H1 (cell line): ENCODE results near the gene MYOCD. TPM values are rescaled to one million over a fixed set of nuclear protein-coding genes. Genes with fewer than 3 reads are reported as not detected.

ENCODE experiments used
- CTCF ChIA-PET: fragments of 300-600 bp; sonication (Branson Sonifier 250); formaldehyde crosslinking; loops from one replicate; lab custom pipeline; 2021; ENCODE audit not compliant: partially characterized antibody; lab: Charles Lee
- POLR2A ChIA-PET: fragments of 300-600 bp; sonication (Branson Sonifier 250); formaldehyde crosslinking; loops from one replicate; lab custom pipeline; 2021; ENCODE audit warnings: inconsistent platforms; ENCODE audit not compliant: partially characterized antibody; lab: Charles Lee
- DNase-seq, 2 experiments: peaks; one replicate each; pipeline versions ENCODE4 v3.0.0 to v3.0.0-alpha.2; 2010 to 2022; ENCODE audit warnings: low spot score in 2 of 2, low read depth in 1 of 2, mixed read lengths in 1 of 2
- FAIRE-seq: peaks from 2 replicates; lab custom pipeline; 2011; peaks lifted over from hg19 to GRCh38; lab: Jason Lieb, UNC
- H2AFZ ChIP-seq: 2 replicates; pipeline ENCODE4 v1.8.1; 2012; ENCODE audit warnings: low read length, inconsistent platforms
- H2AK5ac ChIP-seq: 2 replicates; pipeline ENCODE4 v1.6.1; 2013; ENCODE audit warnings: low read depth, low read length
- H2BK120ac ChIP-seq: replicated peaks from 2 replicates; pipeline ENCODE3; 2013; ENCODE audit warnings: low read depth, low read length, inconsistent platforms
- H2BK12ac ChIP-seq: 2 replicates; pipeline ENCODE4 v1.6.1; 2013; ENCODE audit warnings: low read depth, low read length
- H2BK15ac ChIP-seq: 2 replicates; pipeline ENCODE4 v1.6.1; 2013; ENCODE audit warnings: low read length
- H2BK20ac ChIP-seq: 2 replicates; pipeline ENCODE4 v1.6.1; 2013; ENCODE audit warnings: low read length
- H2BK5ac ChIP-seq: 2 replicates; pipeline ENCODE4 v1.6.1; 2013; ENCODE audit warnings: low read depth, low read length
- H3K14ac ChIP-seq: 2 replicates; pipeline ENCODE4 v1.6.1; 2013; ENCODE audit warnings: inconsistent platforms; ENCODE audit not compliant: insufficient read length
- H3K18ac ChIP-seq: 2 replicates; pipeline ENCODE4 v1.6.1; 2013; ENCODE audit warnings: low read length; ENCODE audit errors: extremely low read depth
- H3K23ac ChIP-seq: 2 replicates; pipeline ENCODE4 v1.6.1; 2013; ENCODE audit warnings: inconsistent platforms; ENCODE audit not compliant: insufficient read length
- H3K23me2 ChIP-seq: 2 replicates; pipeline ENCODE4 v1.6.1; 2013; ENCODE audit warnings: low read depth, low read length
- H3K27ac ChIP-seq: 2 replicates; pipeline ENCODE4 v1.6.1; 2011; ENCODE audit warnings: low read depth, low read length, inconsistent platforms
- H3K27me3 ChIP-seq, 4 experiments: replicated peaks in 1 of 4; 1 replicate in 1 of 4; 2 replicates in 3 of 4; pipeline versions ENCODE4 v1.6.1 to v1.8.1; 2011 to 2013; ENCODE audit warnings: low read length in 3 of 4, mild to moderate bottlenecking in 3 of 4, inconsistent platforms in 2 of 4, mixed read lengths in 2 of 4, moderate library complexity in 1 of 4; ENCODE audit not compliant: control insufficient read depth in 3 of 4, insufficient read depth in 3 of 4; ENCODE audit errors: extremely low read depth in 1 of 4
- H3K36me3 ChIP-seq, 4 experiments: 2 replicates each; pipeline versions ENCODE4 v1.6.1 to v1.8.1; 2011 to 2013; ENCODE audit warnings: mild to moderate bottlenecking in 4 of 4, low read length in 3 of 4, moderate library complexity in 2 of 4, control low read depth in 1 of 4, inconsistent platforms in 1 of 4; ENCODE audit not compliant: insufficient read depth in 4 of 4, control insufficient read depth in 2 of 4
- H3K4ac ChIP-seq: replicated peaks from 2 replicates; pipeline ENCODE3; 2013; ENCODE audit warnings: low read length, low read depth, mixed read lengths, inconsistent platforms; ENCODE audit not compliant: insufficient read length
- H3K4me1 ChIP-seq, 4 experiments: replicated peaks in 1 of 4; 1 replicate in 1 of 4; 2 replicates in 3 of 4; pipeline versions ENCODE4 v1.6.1 to v1.8.1; 2011 to 2013; ENCODE audit warnings: low read length in 3 of 4, inconsistent platforms in 2 of 4, mixed read lengths in 1 of 4; ENCODE audit not compliant: insufficient read depth in 4 of 4, control insufficient read depth in 3 of 4
- H3K4me2 ChIP-seq, 2 experiments: 2 replicates each; pipeline versions ENCODE4 v1.6.1 to v1.8.1; 2011 to 2013; ENCODE audit warnings: low read depth in 2 of 2, low read length in 2 of 2, control low read depth in 1 of 2, inconsistent platforms in 1 of 2, mild to moderate bottlenecking in 1 of 2; ENCODE audit not compliant: insufficient read depth in 1 of 2
- H3K4me3 ChIP-seq, 4 experiments: fragments of 200-600, 300-600 bp in 1 of 4; sonication (generic), shearing (Covaris generic), sonication (Bioruptor Twin) in 1 of 4; 2 replicates each; pipeline versions ENCODE4 v1.5.1 to v1.8.1; 2011 to 2016; ENCODE audit warnings: low read length in 4 of 4, low read depth in 3 of 4, control low read depth in 2 of 4, inconsistent platforms in 2 of 4, mild to moderate bottlenecking in 2 of 4, mixed read lengths in 1 of 4, moderate library complexity in 1 of 4; ENCODE audit not compliant: insufficient read depth in 2 of 4; ENCODE audit errors: extremely low read depth in 1 of 4
- H3K56ac ChIP-seq: replicated peaks from 2 replicates; pipeline ENCODE3; 2013; ENCODE audit warnings: low read depth, mild to moderate bottlenecking, mixed read lengths, low read length, inconsistent platforms; ENCODE audit not compliant: insufficient read length
- H3K79me1 ChIP-seq: 2 replicates; pipeline ENCODE4 v1.6.1; 2013; ENCODE audit warnings: low read depth, low read length, control low read depth
- H3K79me2 ChIP-seq, 2 experiments: 2 replicates each; pipeline versions ENCODE4 v1.6.1 to v1.8.1; 2012 to 2013; ENCODE audit warnings: low read length in 2 of 2, mild to moderate bottlenecking in 2 of 2, inconsistent platforms in 1 of 2; ENCODE audit not compliant: insufficient read depth in 2 of 2, control insufficient read depth in 1 of 2
- H3K9ac ChIP-seq, 4 experiments: replicated peaks in 1 of 4; 1 replicate in 1 of 4; 2 replicates in 3 of 4; pipeline versions ENCODE4 v1.6.1 to v1.8.1; 2011 to 2013; ENCODE audit warnings: low read depth in 3 of 4, low read length in 3 of 4, control low read depth in 2 of 4, mild to moderate bottlenecking in 2 of 4, moderate library complexity in 2 of 4, inconsistent platforms in 1 of 4; ENCODE audit errors: extremely low read depth in 1 of 4
- H3K9me3 ChIP-seq, 2 experiments: 2 replicates each; pipeline versions ENCODE4 v1.6.1 to v1.8.1; 2012 to 2013; ENCODE audit warnings: mild to moderate bottlenecking in 2 of 2, moderate library complexity in 2 of 2, control low read depth in 1 of 2, inconsistent platforms in 1 of 2, low read depth in 1 of 2, low read length in 1 of 2, mixed read lengths in 1 of 2; ENCODE audit not compliant: insufficient read depth in 2 of 2
- H4K20me1 ChIP-seq, 2 experiments: replicated peaks in 1 of 2; 2 replicates each; pipeline versions ENCODE3 to v1.8.1; 2011 to 2013; ENCODE audit warnings: inconsistent platforms in 2 of 2, low read length in 2 of 2, mild to moderate bottlenecking in 1 of 2; ENCODE audit not compliant: insufficient read depth in 2 of 2, control insufficient read depth in 1 of 2
- H4K5ac ChIP-seq: 2 replicates; pipeline ENCODE4 v1.6.1; 2013; ENCODE audit warnings: low read length, low read depth, mixed read lengths, inconsistent platforms; ENCODE audit not compliant: insufficient read length
- H4K8ac ChIP-seq: 2 replicates; pipeline ENCODE4 v1.8.0; 2013; ENCODE audit warnings: mild to moderate bottlenecking, moderate library complexity, low read length, inconsistent platforms; ENCODE audit not compliant: insufficient read depth; ENCODE audit errors: extremely low read depth
- H4K91ac ChIP-seq: replicated peaks from 2 replicates; pipeline ENCODE3; 2013; ENCODE audit warnings: low read length, mixed read lengths, inconsistent platforms; ENCODE audit not compliant: insufficient read length
- ATF3 ChIP-seq: IDR thresholded peaks from 2 replicates; pipeline ENCODE4 v1.6.1; 2011; ENCODE audit warnings: low read depth, mild to moderate bottlenecking, low read length; ENCODE audit not compliant: insufficient read depth
- BCL11A ChIP-seq, 2 experiments: IDR thresholded peaks; one replicate each; pipeline ENCODE4 v1.6.1; 2011; ENCODE audit warnings: low read depth in 2 of 2, low read length in 2 of 2, mild to moderate bottlenecking in 2 of 2
- CEBPB ChIP-seq: IDR thresholded peaks from 2 replicates; pipeline ENCODE4 v1.6.1; 2012; ENCODE audit warnings: low read depth, low read length
- CREB1 ChIP-seq: IDR thresholded peaks from 2 replicates; pipeline ENCODE4 v1.6.1; 2012; ENCODE audit warnings: inconsistent platforms
- EP300 ChIP-seq, 2 experiments: IDR thresholded peaks; 1 replicate in 1 of 2; 2 replicates in 1 of 2; pipeline ENCODE4 v1.6.1; 2011 to 2012; ENCODE audit warnings: low read depth in 2 of 2, low read length in 2 of 2, mild to moderate bottlenecking in 2 of 2, borderline replicate concordance in 1 of 2, inconsistent platforms in 1 of 2, moderate library complexity in 1 of 2
- GABPA ChIP-seq: IDR thresholded peaks from 2 replicates; pipeline ENCODE4 v1.6.1; 2011; ENCODE audit warnings: mild to moderate bottlenecking, low read length, moderate library complexity, borderline replicate concordance; ENCODE audit not compliant: insufficient read depth
- HDAC2 ChIP-seq, 2 experiments: fragments of 300-600 bp in 1 of 2; sonication (generic) in 1 of 2; IDR thresholded peaks; 2 replicates each; pipeline ENCODE4 v1.6.1; 2011 to 2012; ENCODE audit warnings: low read depth in 2 of 2, low read length in 2 of 2, mild to moderate bottlenecking in 2 of 2, moderate library complexity in 2 of 2, borderline replicate concordance in 1 of 2, inconsistent platforms in 1 of 2
- PHF8 ChIP-seq: fragments of 200-600 bp; sonication (generic); conservative IDR thresholded peaks from 2 replicates; pipeline ENCODE4 v1.7.1; 2012; ENCODE audit warnings: low read depth, mild to moderate bottlenecking, inconsistent platforms, low read length, moderate library complexity
- RFX5 ChIP-seq: IDR thresholded peaks from 2 replicates; pipeline ENCODE4 v1.6.1; 2011; ENCODE audit warnings: low read depth, low read length, improper control_type of control experiment, borderline replicate concordance
- SIN3A ChIP-seq, 2 experiments: IDR thresholded peaks in 1 of 2; conservative IDR thresholded peaks in 1 of 2; 2 replicates each; pipeline ENCODE4 v1.6.1; 2011 to 2012; ENCODE audit warnings: low read length in 2 of 2, improper control_type of control experiment in 1 of 2, low read depth in 1 of 2, mild to moderate bottlenecking in 1 of 2
- TAF7 ChIP-seq: optimal IDR thresholded peaks from 2 replicates; pipeline ENCODE3; 2011; ENCODE audit warnings: low read depth, mild to moderate bottlenecking, inconsistent platforms, low read length, moderate library complexity, borderline replicate concordance
- USF2 ChIP-seq: IDR thresholded peaks from 2 replicates; pipeline ENCODE4 v1.6.1; 2011; ENCODE audit warnings: low read length, improper control_type of control experiment
- WGBS, 2 experiments: shearing (Covaris generic) in 1 of 2; methylation state at CpG; one replicate each; pipeline versions ENCODE4 v1.1.6 to v1.1.7; 2013 to 2015; ENCODE audit warnings: low lambda C conversion rate in 2 of 2, mixed read lengths in 2 of 2, inconsistent platforms in 1 of 2, low coverage in 1 of 2, missing lambda C conversion rate in 1 of 2; ENCODE audit not compliant: insufficient replicate concordance in 2 of 2, insufficient coverage in 1 of 2, insufficient read length in 1 of 2; ENCODE audit errors: extremely low coverage in 1 of 2, missing lambda C conversion rate in 1 of 2; 5-methylcytosine and 5-hydroxymethylcytosine counted together
- polyA plus RNA-seq, 7 experiments: library from polyadenylated mRNA; depleted of rRNA in 3 of 7; stranded (reverse) in 5 of 7; unstranded in 2 of 7; fragments of >200 nt in 5 of 7; fragments of 200-250 nt in 2 of 7; gene quantifications; 1 replicate in 5 of 7; 2 replicates in 1 of 7; 4 replicates in 1 of 7; pipeline versions ENCODE4 v1.2.1 to v1.2.3, GENCODE V29; 2011 to 2013; ENCODE audit warnings: missing spikeins in 2 of 7, mixed read lengths in 2 of 7
- total RNA-seq: library from RNA; stranded (reverse); fragmentation: NEBNext Ultra II Directional; extraction: Animal tissue kit (Norgen Biotek cat#: 25700); gene quantifications from 2 replicates; pipeline ENCODE4 v1.2.1, GENCODE V29; 2021

Gene MYOCD
- total and polyA plus RNA-seq, 2 of the 8 experiments (the other 6 are each of a cell fraction or from before 2014, with no cell fraction given) = 0.30 to 4.9 TPM

DNA sequence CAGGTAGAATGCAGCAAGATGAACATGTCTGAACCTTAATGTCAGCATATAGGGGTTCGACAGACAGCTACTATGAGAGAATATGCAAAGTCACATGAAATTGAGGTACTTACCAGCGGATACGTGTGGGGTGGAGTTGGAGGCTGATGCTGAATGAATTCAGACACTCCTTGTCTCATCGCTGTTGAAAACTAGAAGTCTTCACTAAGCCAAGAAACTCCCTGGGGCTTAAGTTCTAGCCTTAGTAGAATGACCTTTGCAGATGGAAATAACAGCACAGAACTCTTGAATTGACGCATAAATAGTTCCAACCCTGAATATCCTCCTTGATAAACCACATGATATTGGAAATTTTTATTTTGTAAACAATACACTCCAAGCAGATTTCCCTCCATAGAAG, 32.9 kb upstream of the MYOCD start:
- Histone ChIP-seq H3K4me3 (no peak overlapping the region), H3K4me2 (no peak overlapping the region), H3K27ac (no peak overlapping the region), H3K14ac (no peak overlapping the region), H2AK5ac (no peak overlapping the region), H3K4ac (no peak overlapping the region), H3K9ac (no peak overlapping the region), H3K27me3 (no peaks in the 10 kb centered on the region), H4K5ac (no peak overlapping the region), H3K56ac (no peak overlapping the region), H4K20me1 (no peaks in the 10 kb centered on the region), H2BK12ac (no peak overlapping the region), H3K23ac (no peak overlapping the region), H2BK120ac (no peak overlapping the region), H3K23me2 (no peaks in the 10 kb centered on the region), H2AFZ (no peak overlapping the region), H2BK5ac (no peak overlapping the region), H3K79me1 (no peaks in the 10 kb centered on the region), H3K9me3 (no peaks in the 10 kb centered on the region), H3K79me2 (no peaks in the 10 kb centered on the region), H2BK15ac (no peak overlapping the region), H2BK20ac (no peak overlapping the region), H3K18ac (no peak overlapping the region), H4K8ac (no peak overlapping the region), H4K91ac (no peak overlapping the region), H3K36me3 (no peaks in the 10 kb centered on the region), H3K4me1 (peaks cover 0 to 3% (median 0%) of the 10 kb centered on the region in 4 experiments; a peak in 2 of 7 replicates)
- FAIRE-seq = no peak
- whole genome bisulfite sequencing, 2 experiments = 94% methylated on average over 5 of the region's 5 CpGs; no CpG with 5 or more reads in 1 of the 2 experiments
- CTCF ChIA-PET = no interaction called here
- no peak for DNase-seq
- POLR2A ChIA-PET = no interaction called here
- no peak for TF ChIP-seq GABPA
- TF ChIP-seq SIN3A (conservative IDR thresholded peaks at IDR 0.05 in 1 of 2, IDR thresholded peaks at IDR 0.05 in 1 of 2; ENCODE audit: low read depth in 1 of 2, low read length in 2 of 2) = no peak
- TF ChIP-seq PHF8 = no peak
- no peak for TF ChIP-seq CEBPB
- TF ChIP-seq EP300 (IDR thresholded peaks at IDR 0.05; ENCODE audit: borderline replicate concordance in 1 of 2, low read depth in 2 of 2, low read length in 2 of 2) = no peak
- no peak for TF ChIP-seq CREB1
- TF ChIP-seq ATF3 = no peak
- no peak for TF ChIP-seq HDAC2 (IDR thresholded peaks at IDR 0.05; ENCODE audit: borderline replicate concordance in 1 of 2, low read depth in 2 of 2, low read length in 2 of 2)
- no peak for TF ChIP-seq BCL11A (IDR thresholded peaks at IDR 0.05; ENCODE audit: low read depth in 2 of 2, low read length in 2 of 2)
- TF ChIP-seq USF2 = no peak
- TF ChIP-seq RFX5 = no peak
- no peak for TF ChIP-seq TAF7
